PC-3 (cell line): ENCODE data around the gene IFI27L1. TPM values are rescaled to one million over a fixed set of nuclear protein-coding genes. Genes with fewer than 3 reads are reported as not detected.

ENCODE experiments used
- ATAC-seq: fragments of 200-7000 bp; cut with Tn5 transposase; 2 replicates; pipeline ENCODE4 v1.9.1; 2020; ENCODE audit warnings: mild to moderate bottlenecking, moderate library complexity
- BruUV-seq: library from RNA; stranded (reverse); fragments of 400-500 nt; replicated peaks from 2 replicates; lab custom pipeline; 2021; lab: Mats Ljungman, UMichigan
- CTCF ChIA-PET: fragments of 300-600 bp; sonication (Branson Sonifier 250); formaldehyde crosslinking; loops from one replicate; lab custom pipeline; 2022; ENCODE audit warnings: antibody characterized with exemption; lab: Charles Lee
- POLR2A ChIA-PET: fragments of 300-600 bp; sonication (Branson Sonifier 250); formaldehyde crosslinking; loops from one replicate; lab custom pipeline; 2022; ENCODE audit warnings: antibody characterized with exemption; ENCODE audit not compliant: unreplicated experiment; lab: Charles Lee
- DNase-seq: peaks from one replicate; pipeline ENCODE4 v3.0.0-alpha.2; 2015
- H2AFZ ChIP-seq: fragments of 300-600 bp; sonication (generic); 2 replicates; pipeline ENCODE4 v1.6.0; 2016; ENCODE audit warnings: antibody characterized with exemption, low read length
- H3F3A ChIP-seq: fragments of 300-600 bp; sonication (generic); one replicate; pipeline ENCODE4 v1.6.0; 2017; ENCODE audit warnings: antibody characterized with exemption, low read length, control low read depth, mild to moderate bottlenecking; ENCODE audit not compliant: unreplicated experiment
- H3K27ac ChIP-seq: fragments of 300-600 bp; sonication (generic); 2 replicates; pipeline ENCODE4 v1.5.1; 2016; ENCODE audit warnings: mild to moderate bottlenecking, low read length
- H3K27me3 ChIP-seq: fragments of 300-600 bp; sonication (generic); 2 replicates; pipeline ENCODE4 v1.6.1; 2016; ENCODE audit warnings: low read length, mixed read lengths
- H3K36me3 ChIP-seq: fragments of 300-600 bp; sonication (generic); 2 replicates; pipeline ENCODE4 v1.6.1; 2016; ENCODE audit warnings: low read depth, mixed run types, low read length, mixed read lengths
- H3K4me1 ChIP-seq: fragments of 300-600 bp; sonication (generic); 2 replicates; pipeline ENCODE4 v1.5.1; 2016; ENCODE audit warnings: low read length; ENCODE audit not compliant: insufficient read depth
- H3K4me2 ChIP-seq: fragments of 300-600 bp; sonication (generic); 2 replicates; pipeline ENCODE4 v1.6.0; 2016; ENCODE audit warnings: low read length
- H3K4me3 ChIP-seq: fragments of 300-600 bp; sonication (generic); 2 replicates; pipeline ENCODE4 v1.5.1; 2016; ENCODE audit warnings: mild to moderate bottlenecking, low read length, mixed read lengths
- H3K79me2 ChIP-seq: fragments of 300-600 bp; sonication (generic); 2 replicates; pipeline ENCODE4 v1.6.1; 2017; ENCODE audit warnings: low read length, mixed read lengths
- H3K9ac ChIP-seq: fragments of 300-600 bp; sonication (generic); 2 replicates; pipeline ENCODE4 v1.6.0; 2016; ENCODE audit warnings: mild to moderate bottlenecking, low read length
- H3K9me2 ChIP-seq: fragments of 300-600 bp; sonication (generic); replicated peaks from 2 replicates; pipeline ENCODE4 v1.6.1; 2016; ENCODE audit warnings: mixed run types, low read length, mixed read lengths
- H3K9me3 ChIP-seq: fragments of 300-600 bp; sonication (generic); 2 replicates; pipeline ENCODE4 v1.6.1; 2016; ENCODE audit warnings: low read length, mixed read lengths
- H4K20me1 ChIP-seq: fragments of 300-600 bp; sonication (generic); 2 replicates; pipeline ENCODE4 v1.6.1; 2016; ENCODE audit warnings: low read length, mixed read lengths
- CTCF ChIP-seq: fragments of 300-600 bp; sonication (generic); conservative IDR thresholded peaks from 2 replicates; pipeline ENCODE4 v1.5.1; 2017; ENCODE audit warnings: antibody characterized with exemption, low read depth, mild to moderate bottlenecking, low read length
- EZH2 ChIP-seq: fragments of 300-600 bp; sonication (generic); IDR thresholded peaks from one replicate; pipeline ENCODE4 v1.6.1; 2017; ENCODE audit warnings: antibody characterized with exemption, mild to moderate bottlenecking, low read length; ENCODE audit not compliant: unreplicated experiment
- EZH2phosphoT487 ChIP-seq: fragments of 300-600 bp; sonication (generic); IDR thresholded peaks from 2 replicates; pipeline ENCODE4 v1.6.1; 2018; ENCODE audit warnings: mild to moderate bottlenecking, antibody characterized with exemption, low read length, borderline replicate concordance
- intact Hi-C: fragments of 100-400 bp; cut with micrococcal nuclease; formaldehyde crosslinking; loops from 2 replicates; pipeline ENCODE4 v1.9.0; 2023
- total RNA-seq: library from RNA; depleted of rRNA; stranded (reverse); fragments of >200 nt; gene quantifications from 2 replicates; pipeline ENCODE4 v1.2.3, GENCODE V29; 2014

IFI27L1 gene
- total RNA-seq, 1 experiment from 2014 or later = 16.9 TPM

GRCh38 chr14:94045563-94046345, 35.4 kb upstream of the IFI27L1 start:
- Histone ChIP-seq H3K27ac (no peak overlapping the region), H3K79me2 (no peaks in the 10 kb centered on the region), H3K9me2 (no peaks in the 10 kb centered on the region), H3K9me3 (no peaks in the 10 kb centered on the region), H3K9ac (no peak overlapping the region), H2AFZ (no peak overlapping the region), H3K4me3 (no peak overlapping the region), H3F3A (no peaks in the 10 kb centered on the region), H4K20me1 (no peaks in the 10 kb centered on the region), H3K27me3 (no peaks in the 10 kb centered on the region), H3K36me3 (peaks cover 53% of the 10 kb centered on the region; the same call in 1 of the 2 replicates), H3K4me1 (no peaks in the 10 kb centered on the region), H3K4me2 (no peak overlapping the region)
- ChIA-PET POLR2A (no interaction called here), CTCF (no interaction called here)
- ATAC-seq (no peak), DNase-seq (no peak)
- TF ChIP-seq CTCF (no peak), EZH2phosphoT487 (no peak), EZH2 (no peak)
- intact Hi-C loops = no loop called here
- BruUV-seq = no TSS peak

GRCh38 chr14:94046696-94047250, 34.3 kb upstream of the IFI27L1 start:
- Histone ChIP-seq H3K36me3 (peaks cover 55% of the 10 kb centered on the region; the same call in 1 of the 2 replicates), H3K9me3 (no peaks in the 10 kb centered on the region), H3K27me3 (no peaks in the 10 kb centered on the region), H3K79me2 (no peaks in the 10 kb centered on the region), H2AFZ (no peak overlapping the region), H3K27ac (no peak overlapping the region), H3K4me2 (no peak overlapping the region), H3K4me3 (no peak overlapping the region), H3K9me2 (no peaks in the 10 kb centered on the region), H4K20me1 (no peaks in the 10 kb centered on the region), H3F3A (no peaks in the 10 kb centered on the region), H3K9ac (no peak overlapping the region), H3K4me1 (no peaks in the 10 kb centered on the region)
- no peak for DNase-seq
- ChIA-PET POLR2A (no interaction called here), CTCF (no interaction called here)
- no TSS peak for BruUV-seq
- no peak for ATAC-seq
- intact Hi-C loops = no loop called here
- TF ChIP-seq EZH2phosphoT487 (no peak), CTCF (no peak), EZH2 (no peak)

GRCh38 chr14:94047581-94047980, 33.5 kb upstream of the IFI27L1 start:
- no peak for ATAC-seq
- Histone ChIP-seq H3K9me2 (no peaks in the 10 kb centered on the region), H3K9ac (no peak overlapping the region), H3F3A (no peaks in the 10 kb centered on the region), H2AFZ (no peak overlapping the region), H3K27me3 (no peaks in the 10 kb centered on the region), H3K4me1 (no peaks in the 10 kb centered on the region), H3K4me2 (no peak overlapping the region), H4K20me1 (peaks cover 2% of the 10 kb centered on the region; the same call in 1 of the 2 replicates), H3K27ac (no peak overlapping the region), H3K36me3 (peaks cover 59% of the 10 kb centered on the region), H3K4me3 (no peak overlapping the region), H3K79me2 (no peaks in the 10 kb centered on the region), H3K9me3 (no peaks in the 10 kb centered on the region)
- no TSS peak for BruUV-seq
- ChIA-PET POLR2A (no interaction called here), CTCF (no interaction called here)
- DNase-seq = no peak
- TF ChIP-seq EZH2phosphoT487 = no peak
- TF ChIP-seq CTCF = no peak
- no peak for TF ChIP-seq EZH2
- intact Hi-C loops = no loop called here
